ENCODE results near the gene CMKLR1.

The CMKLR1 gene

DNA sequence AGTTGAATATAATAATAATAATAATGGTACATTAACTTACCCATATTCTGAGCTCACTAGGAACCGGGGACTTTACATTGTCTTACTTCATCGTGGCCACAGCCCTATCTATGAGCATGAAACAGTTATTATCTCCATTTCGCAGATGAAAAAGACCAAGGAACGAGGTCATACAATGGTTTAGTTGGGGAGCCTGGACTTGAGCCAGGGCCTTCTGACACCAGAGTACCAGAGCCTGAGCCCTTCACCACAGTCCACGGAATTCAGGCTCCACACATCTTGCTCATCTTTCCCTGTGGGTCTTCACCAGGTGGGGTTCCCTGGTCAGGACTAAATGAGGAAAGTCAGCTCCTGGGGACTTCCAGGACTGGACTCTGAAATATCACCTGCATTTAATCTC, 31.3 kb upstream of the CMKLR1 start:
- no peaks in the 10 kb centered on the region; the same call in 1 of the 2 replicates for H3K4me1 ChIP-seq (ENCODE audit: insufficient read depth, low read length)
- no peaks in the 10 kb centered on the region for H3K36me3 ChIP-seq (ENCODE audit: insufficient read depth, low read length)
- no peak overlapping the region for H3K9ac ChIP-seq (ENCODE audit: low read depth, low read length)
- H3K9me3 ChIP-seq (ENCODE audit: control insufficient read depth, insufficient read depth, low read length): peaks cover 11% of the 10 kb centered on the region; the same call in 1 of the 2 replicates

DNA sequence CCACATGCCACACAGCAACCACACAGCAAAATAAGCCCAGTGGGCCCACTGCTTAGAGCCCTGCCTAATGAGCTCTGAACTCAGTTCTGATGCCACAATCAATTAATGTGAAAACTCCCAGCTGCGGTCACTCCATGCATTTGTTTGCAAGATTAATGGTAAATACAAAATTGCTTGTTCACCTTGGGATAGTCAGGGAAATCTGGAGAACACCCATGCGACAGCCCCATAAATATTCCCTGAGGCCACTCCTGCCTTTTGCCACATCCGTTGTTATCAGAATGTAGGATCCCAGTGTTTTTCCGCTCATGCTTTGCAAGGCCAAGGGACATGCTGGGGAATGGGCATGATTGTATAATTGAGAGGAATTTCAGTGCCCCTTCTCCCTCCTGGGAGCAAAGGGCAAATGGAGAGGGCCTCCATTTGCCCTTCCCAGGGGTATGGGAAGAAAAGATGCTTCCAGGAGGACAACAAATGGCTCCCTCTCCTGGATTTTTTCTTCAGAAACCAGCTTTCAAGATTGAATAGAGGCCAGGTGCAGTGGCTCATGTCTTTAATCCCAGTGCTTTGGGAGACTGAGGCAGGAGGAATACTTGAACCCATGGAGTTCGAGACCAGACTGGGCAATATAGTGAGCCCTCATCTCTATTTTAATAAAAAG, 30.8 kb upstream of the CMKLR1 start:
- H3K36me3 ChIP-seq (ENCODE audit: insufficient read depth, low read length): no peaks in the 10 kb centered on the region
- no peaks in the 10 kb centered on the region; the same call in 1 of the 2 replicates for H3K4me1 ChIP-seq (ENCODE audit: insufficient read depth, low read length)
- H3K9ac ChIP-seq (ENCODE audit: low read depth, low read length): no peak overlapping the region
- H3K9me3 ChIP-seq (ENCODE audit: control insufficient read depth, insufficient read depth, low read length): peaks cover 11% of the 10 kb centered on the region; the same call in 1 of the 2 replicates

DNA sequence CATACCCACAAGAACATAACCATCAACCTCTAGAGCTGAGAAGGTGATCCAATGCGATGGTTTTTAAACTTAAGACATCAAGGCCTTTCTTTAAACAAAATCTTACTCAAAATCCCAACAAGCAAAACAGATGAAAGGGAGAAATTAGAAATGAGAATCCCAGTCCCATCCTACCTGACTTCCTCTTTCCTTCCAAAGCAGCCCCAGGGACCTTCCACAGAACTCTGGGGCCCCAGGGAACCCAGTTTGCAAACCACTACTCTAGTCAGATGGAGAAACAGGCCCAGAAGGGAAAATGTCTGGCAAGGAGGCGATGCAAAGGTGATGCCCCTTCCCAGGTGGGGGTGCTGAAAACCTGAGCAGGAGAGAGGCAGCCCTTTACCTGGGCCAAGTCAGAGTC, 29.0 kb upstream of the CMKLR1 start:
- Histone ChIP-seq H3K4me1 (ENCODE audit: insufficient read depth, low read length) (no peaks in the 10 kb centered on the region; the same call in 1 of the 2 replicates), H3K9ac (ENCODE audit: low read depth, low read length) (no peak overlapping the region), H3K36me3 (ENCODE audit: insufficient read depth, low read length) (no peaks in the 10 kb centered on the region), H3K9me3 (ENCODE audit: control insufficient read depth, insufficient read depth, low read length) (0 out of 2 replicates have a peak, but pooled peaks cover 3% of the 10 kb centered on the region)

DNA sequence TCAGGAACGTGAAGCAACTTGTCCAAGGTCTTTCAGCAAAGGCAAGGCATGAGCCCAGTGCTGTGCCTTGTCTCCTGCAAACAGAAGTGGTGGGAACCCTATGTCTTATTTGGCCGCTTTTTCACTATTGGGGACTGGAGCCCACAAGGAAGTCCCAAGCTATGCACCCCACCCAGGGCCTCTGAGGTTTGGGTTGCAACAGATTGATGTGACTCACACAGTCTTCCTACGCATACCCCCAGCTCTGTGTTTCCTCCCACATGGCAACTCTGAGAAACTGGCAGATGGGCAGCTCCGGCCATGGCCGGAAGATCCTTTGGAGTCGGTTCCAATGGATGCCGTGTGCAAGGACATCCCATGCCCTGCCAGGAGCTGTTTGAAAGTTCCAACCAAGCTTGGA, 28.3 kb upstream of the CMKLR1 start:
- no peaks in the 10 kb centered on the region for H3K36me3 ChIP-seq (ENCODE audit: insufficient read depth, low read length)
- no peaks in the 10 kb centered on the region; the same call in 1 of the 2 replicates for H3K4me1 ChIP-seq (ENCODE audit: insufficient read depth, low read length)
- H3K9ac ChIP-seq (ENCODE audit: low read depth, low read length): no peak overlapping the region

DNA sequence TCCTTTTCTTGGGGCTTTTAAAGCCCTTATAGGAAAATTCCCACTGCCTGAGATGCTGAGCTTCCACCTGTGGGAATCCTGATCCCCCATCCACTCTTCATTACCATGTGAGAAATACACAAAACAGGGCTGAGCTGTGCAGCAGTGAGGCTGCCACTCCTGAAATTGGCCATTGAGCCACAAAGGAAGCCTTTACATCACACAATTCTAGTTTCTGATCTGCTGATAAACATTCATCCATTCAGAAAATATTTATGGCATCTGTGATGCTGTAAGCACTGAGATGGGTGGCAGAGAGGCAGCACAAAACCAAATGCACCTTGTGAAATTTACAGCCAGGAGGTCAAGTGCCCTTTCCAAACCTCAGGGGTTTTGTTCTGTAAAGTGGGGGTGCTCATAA, 26.2 kb upstream of the CMKLR1 start:
- Histone ChIP-seq H3K9me3 (ENCODE audit: control insufficient read depth, insufficient read depth, low read length) (no peaks in the 10 kb centered on the region), H3K4me1 (ENCODE audit: insufficient read depth, low read length) (peaks cover 4% of the 10 kb centered on the region; the same call in 1 of the 2 replicates), H3K9ac (ENCODE audit: low read depth, low read length) (no peak overlapping the region), H3K36me3 (ENCODE audit: insufficient read depth, low read length) (no peaks in the 10 kb centered on the region)

More for the DNA sequence above, 28.3 kb upstream of the CMKLR1 start:
- H3K9me3 ChIP-seq (ENCODE audit: control insufficient read depth, insufficient read depth, low read length): no peaks in the 10 kb centered on the region

DNA sequence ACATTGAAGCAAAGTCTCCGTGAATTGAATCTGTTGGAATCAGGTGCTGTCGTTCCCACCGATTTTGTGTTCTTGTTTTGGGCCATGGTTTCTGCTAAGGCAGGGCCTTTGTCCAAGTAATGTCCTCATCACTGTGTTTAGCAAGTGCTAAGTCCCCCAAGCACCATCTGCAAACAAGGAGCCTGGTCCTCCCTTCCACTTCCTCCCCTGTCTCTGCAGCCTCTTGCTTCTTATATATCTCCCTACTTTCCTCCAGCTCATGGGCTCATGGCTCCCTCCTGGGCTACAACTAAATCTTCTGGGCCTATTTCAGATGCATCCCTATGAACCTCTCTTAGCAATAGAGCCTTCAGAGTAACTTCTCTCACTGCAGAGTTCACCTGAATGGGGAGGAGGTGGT, 25.8 kb upstream of the CMKLR1 start:
- Histone ChIP-seq H3K4me1 (ENCODE audit: insufficient read depth, low read length) (peaks cover 4% of the 10 kb centered on the region; the same call in 1 of the 2 replicates), H3K9me3 (ENCODE audit: control insufficient read depth, insufficient read depth, low read length) (no peaks in the 10 kb centered on the region), H3K9ac (ENCODE audit: low read depth, low read length) (no peak overlapping the region), H3K36me3 (ENCODE audit: insufficient read depth, low read length) (no peaks in the 10 kb centered on the region)

DNA sequence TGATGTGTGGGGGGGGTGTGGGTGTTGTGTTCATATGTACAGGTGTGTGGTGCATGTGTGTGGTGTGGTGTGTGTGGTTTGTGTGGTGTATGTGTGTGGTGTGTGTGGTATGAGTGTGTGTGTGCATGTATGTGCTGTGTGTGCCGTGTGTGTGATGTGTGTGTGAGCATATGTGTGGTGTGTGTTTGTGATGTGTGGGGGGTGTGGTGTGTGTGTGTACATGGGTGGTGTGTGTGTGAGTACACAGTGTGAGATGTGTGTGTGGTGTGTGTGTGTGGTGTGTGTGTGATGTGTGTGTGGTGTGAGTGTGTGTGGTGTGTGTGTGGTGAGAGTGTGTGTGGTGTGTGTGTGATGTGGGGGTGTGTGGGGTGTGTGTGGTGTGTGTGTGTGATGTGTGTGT, 24.5 kb upstream of the CMKLR1 start:
- H3K9me3 ChIP-seq (ENCODE audit: control insufficient read depth, insufficient read depth, low read length): no peaks in the 10 kb centered on the region
- peaks cover 5% of the 10 kb centered on the region; the same call in 1 of the 2 replicates for H3K4me1 ChIP-seq (ENCODE audit: insufficient read depth, low read length)
- no peaks in the 10 kb centered on the region for H3K36me3 ChIP-seq (ENCODE audit: insufficient read depth, low read length)
- H3K9ac ChIP-seq (ENCODE audit: low read depth, low read length): no peak overlapping the region

DNA sequence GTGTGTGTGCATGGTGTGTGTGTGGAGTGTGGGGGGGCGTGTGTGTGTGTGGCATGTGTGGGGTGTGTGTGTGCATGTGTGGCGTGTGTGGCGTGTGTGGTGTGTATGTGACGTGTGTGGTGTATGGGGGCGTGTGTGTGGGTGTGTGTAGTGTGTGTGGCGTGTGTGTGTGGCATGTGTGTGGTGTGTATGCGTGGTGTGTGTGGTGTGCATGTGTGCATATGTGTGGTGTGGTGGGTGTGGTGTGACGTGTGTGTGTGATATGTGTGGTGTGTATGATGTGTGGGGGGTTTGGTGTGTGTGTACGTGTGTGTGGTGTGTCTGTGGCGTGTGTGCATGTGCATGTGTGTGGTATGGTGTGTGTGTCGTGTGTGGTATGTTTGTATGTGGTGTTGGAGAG, 24.1 kb upstream of the CMKLR1 start:
- H3K9me3 ChIP-seq (ENCODE audit: control insufficient read depth, insufficient read depth, low read length): no peaks in the 10 kb centered on the region
- H3K36me3 ChIP-seq (ENCODE audit: insufficient read depth, low read length): no peaks in the 10 kb centered on the region
- H3K9ac ChIP-seq (ENCODE audit: low read depth, low read length): no peak overlapping the region
- H3K4me1 ChIP-seq (ENCODE audit: insufficient read depth, low read length): peaks cover 9% of the 10 kb centered on the region

DNA sequence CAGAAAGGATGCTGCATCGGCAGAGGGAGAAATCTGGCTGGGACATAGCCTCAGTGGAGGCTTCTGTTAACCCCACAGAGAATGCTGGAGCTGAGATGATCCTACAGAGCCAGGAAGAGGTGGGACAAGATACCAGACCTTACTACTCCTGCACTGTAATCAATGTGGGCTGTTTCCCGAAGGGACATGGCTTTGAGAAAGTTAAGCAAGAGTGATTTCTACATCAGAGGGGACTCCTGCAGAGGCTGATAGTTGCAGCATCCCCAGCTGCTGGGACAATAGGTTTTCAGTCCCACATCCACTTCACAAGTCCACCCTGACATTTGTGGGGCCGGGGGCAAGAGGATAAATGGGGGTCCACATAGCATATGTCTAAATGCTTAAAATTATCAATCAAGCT, 22.5 kb upstream of the CMKLR1 start:
- Histone ChIP-seq H3K9me3 (ENCODE audit: control insufficient read depth, insufficient read depth, low read length) (no peaks in the 10 kb centered on the region), H3K36me3 (ENCODE audit: insufficient read depth, low read length) (no peaks in the 10 kb centered on the region), H3K9ac (ENCODE audit: low read depth, low read length) (no peak overlapping the region), H3K4me1 (ENCODE audit: insufficient read depth, low read length) (peaks cover 21% of the 10 kb centered on the region)

DNA sequence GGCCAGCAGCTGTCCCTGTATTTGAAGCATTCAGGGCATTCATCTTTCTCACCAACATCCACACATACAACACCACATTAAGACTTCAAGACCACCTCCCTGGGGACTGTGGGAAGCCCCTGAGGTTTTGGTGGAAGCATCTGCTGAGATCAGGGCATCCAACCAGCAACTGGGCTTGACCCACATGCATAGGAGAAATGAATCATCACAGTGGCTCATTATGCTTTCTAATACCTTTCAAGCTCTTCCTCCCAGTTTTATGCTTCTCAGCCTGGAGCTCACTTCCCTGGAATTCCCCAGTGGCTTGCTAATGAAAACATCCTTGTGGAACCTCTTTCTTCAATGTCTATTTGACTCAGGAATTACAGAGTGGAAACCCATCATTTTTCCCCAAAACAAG, 21.4 kb upstream of the CMKLR1 start:
- H3K36me3 ChIP-seq (ENCODE audit: insufficient read depth, low read length): no peaks in the 10 kb centered on the region
- no peaks in the 10 kb centered on the region for H3K9me3 ChIP-seq (ENCODE audit: control insufficient read depth, insufficient read depth, low read length)
- no peak overlapping the region for H3K9ac ChIP-seq (ENCODE audit: low read depth, low read length)
- peaks cover 21% of the 10 kb centered on the region for H3K4me1 ChIP-seq (ENCODE audit: insufficient read depth, low read length)

DNA sequence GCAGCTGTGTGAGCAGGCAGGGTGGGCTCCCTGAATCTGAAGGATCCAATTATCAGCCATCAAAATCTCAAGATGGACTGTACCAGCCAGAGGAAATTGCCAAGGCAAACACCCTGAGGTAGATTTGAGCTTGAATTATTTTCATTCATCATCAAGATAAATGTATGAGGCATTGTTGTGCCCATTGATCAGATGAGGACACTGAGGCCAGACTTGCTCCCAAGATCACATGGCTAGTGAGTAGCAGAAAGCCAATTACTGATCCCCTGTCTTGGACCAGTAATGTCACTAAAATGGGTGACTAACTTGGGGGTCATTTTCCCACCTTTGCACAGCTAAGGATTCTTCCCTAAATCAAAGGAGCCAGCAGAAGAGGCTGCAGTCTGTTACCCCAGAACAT, 20.9 kb upstream of the CMKLR1 start:
- Histone ChIP-seq H3K9ac (ENCODE audit: low read depth, low read length) (no peak overlapping the region), H3K4me1 (ENCODE audit: insufficient read depth, low read length) (peaks cover 21% of the 10 kb centered on the region), H3K36me3 (ENCODE audit: insufficient read depth, low read length) (no peaks in the 10 kb centered on the region), H3K9me3 (ENCODE audit: control insufficient read depth, insufficient read depth, low read length) (no peaks in the 10 kb centered on the region)

DNA sequence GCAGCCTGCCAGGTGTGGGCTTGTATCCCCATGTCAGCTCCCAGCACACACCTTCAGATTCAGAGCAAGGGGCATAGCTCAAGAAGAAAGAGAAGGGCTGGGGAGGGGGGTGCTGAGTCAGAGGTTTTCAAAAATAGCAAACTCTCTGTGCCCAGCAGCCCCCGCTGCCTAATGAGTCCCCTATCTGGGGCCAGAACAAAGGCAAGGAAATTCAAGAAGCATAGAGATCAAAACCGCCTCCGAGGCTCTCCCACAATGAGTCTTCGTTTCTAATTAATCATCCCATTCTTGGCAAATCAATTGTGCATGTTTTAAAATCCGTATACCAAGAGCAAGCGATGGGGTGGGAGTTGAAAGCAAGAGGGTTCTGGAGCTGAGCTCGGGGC, 19.5 kb upstream of the CMKLR1 start:
- no peaks in the 10 kb centered on the region for H3K9me3 ChIP-seq (ENCODE audit: control insufficient read depth, insufficient read depth, low read length)
- peaks cover 21% of the 10 kb centered on the region for H3K4me1 ChIP-seq (ENCODE audit: insufficient read depth, low read length)
- H3K36me3 ChIP-seq (ENCODE audit: insufficient read depth, low read length): no peaks in the 10 kb centered on the region
- H3K9ac ChIP-seq (ENCODE audit: low read depth, low read length): no peak overlapping the region

DNA sequence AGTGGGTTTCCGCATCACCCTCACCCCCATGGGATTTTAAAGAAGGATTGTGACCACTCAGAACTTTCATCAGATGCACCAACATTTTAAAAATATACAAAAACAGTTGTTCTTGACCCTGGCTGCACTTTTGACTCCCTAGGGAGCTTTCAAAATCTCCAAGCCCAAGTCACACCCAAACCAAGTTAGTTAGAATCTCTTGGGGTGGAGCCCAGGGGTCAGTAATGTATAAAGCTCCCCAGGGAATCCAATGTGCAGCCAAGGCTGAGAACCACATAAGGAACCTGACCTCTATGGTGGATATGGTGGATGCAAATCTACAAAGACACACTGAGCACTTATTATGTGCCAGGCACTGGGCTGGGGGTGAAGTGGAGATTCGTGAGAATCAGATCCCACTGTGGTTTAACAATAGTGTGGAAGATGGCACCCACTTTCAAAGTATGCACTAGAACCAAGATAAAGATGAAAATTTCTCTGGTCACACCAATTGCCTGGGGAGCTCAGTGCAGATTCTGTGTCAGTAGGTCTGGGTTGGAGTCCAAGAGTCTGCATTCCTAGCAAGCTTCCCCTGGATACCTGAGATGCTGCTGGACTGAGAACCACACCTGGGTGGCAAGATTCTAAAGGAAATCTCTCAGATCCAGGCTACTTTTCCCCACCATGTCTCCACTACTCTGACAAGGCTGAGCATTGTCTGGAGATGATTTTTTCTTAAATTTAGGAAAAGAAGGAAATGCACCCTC, 18.9 kb upstream of the CMKLR1 start:
- no peaks in the 10 kb centered on the region for H3K9me3 ChIP-seq (ENCODE audit: control insufficient read depth, insufficient read depth, low read length)
- no peaks in the 10 kb centered on the region for H3K36me3 ChIP-seq (ENCODE audit: insufficient read depth, low read length)
- no peak overlapping the region for H3K9ac ChIP-seq (ENCODE audit: low read depth, low read length)

DNA sequence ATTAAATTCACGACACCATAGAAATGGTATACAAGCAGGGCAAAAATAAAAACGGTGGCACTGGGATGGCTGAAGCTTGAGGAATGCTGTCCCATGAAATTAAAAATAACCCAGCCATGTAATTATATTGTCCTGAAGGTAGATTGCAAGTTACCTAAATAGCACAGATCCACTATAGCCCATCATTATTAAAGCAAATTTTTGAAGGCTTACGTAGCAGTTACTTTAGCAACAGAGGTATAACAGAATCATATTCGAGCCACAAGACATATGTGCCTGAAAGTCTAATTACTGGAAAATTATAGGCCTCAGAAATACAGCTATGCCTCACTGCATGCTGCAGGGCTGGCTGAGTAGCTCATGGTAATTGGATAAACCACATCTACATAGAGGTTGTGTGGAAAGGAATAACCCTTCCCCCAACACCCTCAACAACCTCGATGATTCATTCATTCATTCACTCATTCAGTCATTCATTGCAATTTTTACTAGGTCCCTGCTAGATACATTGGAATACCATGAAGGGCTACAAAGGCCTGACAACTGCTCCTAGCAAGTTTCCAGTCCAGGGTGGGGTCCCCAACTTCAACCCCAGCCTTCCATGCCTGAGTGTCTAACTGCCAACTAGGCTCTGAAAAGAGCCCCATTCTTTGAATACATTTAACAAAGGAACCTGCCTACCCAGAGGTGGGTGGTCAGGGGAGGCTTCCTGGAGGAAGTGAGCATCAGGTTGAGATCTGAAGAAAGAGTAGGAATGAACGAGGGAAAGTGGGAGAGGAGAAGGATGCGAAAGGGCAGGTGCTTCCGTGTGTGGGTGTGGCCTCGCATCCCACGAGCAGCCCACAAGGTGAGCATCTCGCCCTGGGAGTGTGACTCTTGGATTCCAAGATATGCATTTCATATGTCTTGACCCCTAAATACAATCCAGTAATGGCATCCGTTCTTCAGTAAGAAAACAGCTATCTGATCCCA, 18.0 kb upstream of the CMKLR1 start:
- peaks cover 21% of the 10 kb centered on the region for H3K4me1 ChIP-seq (ENCODE audit: insufficient read depth, low read length)

More for the DNA sequence above, 18.9 kb upstream of the CMKLR1 start:
- peaks cover 21% of the 10 kb centered on the region for H3K4me1 ChIP-seq (ENCODE audit: insufficient read depth, low read length)

More for the DNA sequence above, 18.0 kb upstream of the CMKLR1 start:
- H3K9me3 ChIP-seq (ENCODE audit: control insufficient read depth, insufficient read depth, low read length): no peaks in the 10 kb centered on the region
- H3K36me3 ChIP-seq (ENCODE audit: insufficient read depth, low read length): no peaks in the 10 kb centered on the region
- no peak overlapping the region for H3K9ac ChIP-seq (ENCODE audit: low read depth, low read length)

Data from ES-I3 (cell line).